Epithelial cell of proximal tubule (primary cell): ENCODE data around the gene LLGL2. TPM values are rescaled to one million over a fixed set of nuclear protein-coding genes. Genes with fewer than 3 reads are reported as not detected.

Experiments
- DNase-seq: peaks from one replicate; pipeline ENCODE4 v3.0.0-alpha.2; 2011; ENCODE audit warnings: low read depth
- H3K4me3 ChIP-seq: 2 replicates; pipeline ENCODE4 v1.5.1; 2011; ENCODE audit warnings: low read depth, mild to moderate bottlenecking, low read length
- CTCF ChIP-seq: conservative IDR thresholded peaks from 2 replicates; pipeline ENCODE4 v1.5.1; 2012; ENCODE audit warnings: low read depth, mild to moderate bottlenecking, low read length
- total RNA-seq: library from RNA; depleted of rRNA; stranded (reverse); fragments of >200 nt; gene quantifications from 2 replicates; pipeline ENCODE4 v1.2.3, GENCODE V29; 2015

Gene LLGL2
- total RNA-seq, 1 donor from 2014 or later, result 64.7 TPM

DNA sequence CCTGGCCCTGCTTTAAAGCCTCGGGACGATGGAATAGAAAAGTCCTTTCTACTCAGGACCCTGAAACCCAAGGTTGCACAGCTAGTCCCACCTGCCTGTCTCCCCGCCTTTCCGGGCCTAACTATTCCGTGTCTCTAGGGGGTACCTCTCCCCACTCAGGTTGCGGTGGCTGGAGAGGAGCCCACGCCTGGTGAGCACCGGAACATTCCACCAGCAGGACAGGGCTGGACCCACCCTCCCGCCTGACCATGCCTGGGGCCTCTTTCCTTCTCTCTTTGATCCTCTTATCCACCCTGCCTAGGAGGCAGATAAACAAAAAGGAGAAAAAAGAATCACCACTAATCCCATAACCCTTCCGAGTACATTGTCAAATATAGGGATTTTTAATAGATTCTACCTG, 10.9 kb downstream of the LLGL2 start:
- DNase-seq, result no peak
- no peak for TF ChIP-seq CTCF
- H3K4me3 ChIP-seq, result no peak overlapping the region

DNA sequence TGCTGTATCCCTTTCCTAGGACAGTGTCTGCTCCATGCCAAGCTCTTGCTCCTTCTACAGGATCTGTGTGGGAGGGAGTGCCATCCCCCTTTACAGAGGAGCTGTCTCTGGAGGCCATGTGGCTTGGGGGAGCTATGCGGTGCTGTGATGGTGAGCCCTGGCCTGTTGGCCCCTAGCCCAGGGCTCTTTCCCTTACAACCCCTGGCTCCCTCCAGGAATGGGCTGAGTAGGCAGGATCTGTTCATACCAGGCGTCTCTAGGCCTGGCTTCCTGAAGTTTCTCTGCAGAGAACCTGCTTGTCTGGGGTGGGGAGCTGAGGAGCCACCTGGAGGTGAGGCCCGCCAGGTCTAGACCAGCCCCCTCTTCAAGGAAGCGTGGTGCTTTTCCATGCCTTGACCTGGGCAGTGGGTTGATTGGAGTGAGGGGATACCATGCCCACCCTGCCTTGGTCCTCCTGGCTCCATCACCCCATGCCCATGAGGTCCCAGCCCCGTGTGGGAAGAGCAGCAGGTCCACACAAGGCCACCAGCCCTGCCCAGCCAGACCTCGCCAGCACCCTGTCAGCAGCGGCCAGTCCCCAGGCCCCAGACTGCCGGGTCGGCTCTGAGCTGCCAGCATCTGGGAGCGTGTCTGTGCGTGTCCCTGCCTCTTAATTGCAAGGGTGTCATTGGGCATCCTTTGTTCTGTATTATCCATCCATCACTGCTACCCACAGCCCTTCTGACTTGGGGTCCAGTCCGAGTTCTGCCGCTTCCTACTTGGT, 14.7 kb downstream of the LLGL2 start:
- no peak for TF ChIP-seq CTCF
- no peak for DNase-seq
- no peak overlapping the region for H3K4me3 ChIP-seq

- TF ChIP-seq CTCF, result no peak
- no peak overlapping the region for H3K4me3 ChIP-seq
- DNase-seq, result no peak
Measured at GRCh38 chr17:75540923-75541503, 15.5 kb downstream of the LLGL2 start.

DNA sequence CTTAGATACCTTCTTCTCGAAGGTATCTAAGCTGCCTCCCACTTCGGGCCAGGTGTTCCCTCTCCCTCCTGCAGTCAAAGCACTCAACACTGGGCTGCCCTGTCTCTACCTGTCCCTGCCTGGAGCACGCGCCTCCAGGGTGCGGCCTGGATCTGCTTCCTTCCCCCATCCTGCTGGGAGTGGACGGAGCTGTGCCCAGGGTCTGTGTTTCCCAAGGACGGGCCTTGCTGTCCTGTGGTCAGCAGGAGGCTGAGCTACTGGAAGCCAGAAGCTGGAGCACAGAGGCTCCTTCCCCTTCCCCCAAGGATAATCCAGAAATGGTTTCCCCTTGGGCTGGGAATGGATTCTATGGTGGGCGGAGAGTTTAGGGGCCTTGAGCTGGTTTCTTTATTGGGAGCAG, 16.7 kb downstream of the LLGL2 start:
- no peak for TF ChIP-seq CTCF
- no peak for DNase-seq
- no peak overlapping the region for H3K4me3 ChIP-seq

- DNase-seq, result peak; percentile 10
- no peak for TF ChIP-seq CTCF
- peak overlapping the region; percentile 15 for H3K4me3 ChIP-seq
Measured at GRCh38 chr17:75542728-75543336, 17.3 kb downstream of the LLGL2 start.

GRCh38 chr17:75544250-75544649, 18.8 kb downstream of the LLGL2 start:
- no peak for TF ChIP-seq CTCF
- peak overlapping the region; percentile 15 for H3K4me3 ChIP-seq
- no peak for DNase-seq
